NCI-H748 treated with DMSO at 0.1 percent for 48 hours (cell line): ENCODE results near the gene CERS3.
"Not testable (repeated sequence)": the region's sequence is repeated elsewhere in the genome, so short reads cannot be mapped to it uniquely, and the experiment has no call there.

ENCODE experiments used
- DNase-seq: peaks from one replicate; lab custom pipeline; 2025; lab: John Stamatoyannopoulos, UW

CERS3 gene

DNA sequence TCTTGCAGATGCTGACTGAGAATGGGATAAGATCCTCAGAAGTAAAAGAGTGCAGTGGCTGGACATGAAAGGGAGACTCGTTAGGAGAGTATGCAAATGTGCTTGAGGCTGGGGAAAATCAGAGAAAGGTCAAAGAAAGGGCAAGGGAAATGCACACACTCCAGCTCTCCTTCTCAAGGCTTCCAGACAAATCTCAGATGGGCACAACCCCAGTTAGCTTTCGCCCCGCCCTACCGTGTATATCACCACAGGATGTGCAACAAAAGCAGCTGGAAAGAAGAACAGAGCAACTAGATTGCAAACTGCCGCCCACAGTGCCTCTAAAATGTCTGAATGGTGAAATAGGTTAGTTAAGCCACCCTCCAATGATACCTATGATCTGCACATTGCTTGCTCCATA is 63.9 kb downstream of the CERS3 start:
- DNase-seq = no peak

DNA sequence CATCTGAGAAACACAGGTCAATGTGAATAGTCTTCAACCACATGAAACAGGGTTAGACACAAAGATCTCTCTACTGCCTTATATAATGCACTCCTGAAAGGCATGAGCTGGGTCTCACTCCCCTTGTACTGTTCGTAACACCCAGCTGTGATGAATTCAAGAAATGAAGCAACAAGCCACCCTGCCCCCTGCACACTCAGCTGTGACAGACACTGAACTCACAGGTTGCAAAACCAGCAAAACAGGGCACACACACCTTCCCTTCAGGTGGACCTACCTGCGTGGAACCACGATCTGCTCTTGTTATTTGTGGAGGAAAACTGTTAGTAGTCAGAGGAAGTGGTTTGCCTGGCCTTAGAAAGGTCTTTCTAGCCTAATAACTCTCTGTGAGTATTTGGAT is 64.5 kb downstream of the CERS3 start:
- DNase-seq = no peak

- no peak for DNase-seq
Observed at GRCh38 chr15:100463515-100463914, 65.2 kb downstream of the CERS3 start.

DNA sequence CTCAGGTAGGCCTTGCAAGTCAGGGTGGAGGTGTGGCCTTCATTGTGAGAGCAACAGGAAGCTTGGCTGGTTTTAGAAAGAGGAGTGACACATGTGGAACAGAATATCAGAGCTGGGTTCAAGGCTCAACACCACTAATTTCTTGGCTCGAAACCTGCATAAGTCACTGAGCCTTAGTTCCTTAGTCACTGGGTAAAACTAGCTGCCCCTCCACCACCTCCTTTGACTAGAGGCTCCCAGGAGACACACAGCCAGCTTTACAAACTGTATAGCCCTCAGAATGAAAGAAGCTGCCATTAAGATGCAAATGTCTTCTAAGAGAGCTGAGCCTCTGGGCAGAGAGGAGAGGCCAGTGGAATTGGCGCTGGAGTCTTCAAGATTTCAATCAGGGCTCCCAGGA is 67.7 kb downstream of the CERS3 start:
- DNase-seq = no peak

DNA sequence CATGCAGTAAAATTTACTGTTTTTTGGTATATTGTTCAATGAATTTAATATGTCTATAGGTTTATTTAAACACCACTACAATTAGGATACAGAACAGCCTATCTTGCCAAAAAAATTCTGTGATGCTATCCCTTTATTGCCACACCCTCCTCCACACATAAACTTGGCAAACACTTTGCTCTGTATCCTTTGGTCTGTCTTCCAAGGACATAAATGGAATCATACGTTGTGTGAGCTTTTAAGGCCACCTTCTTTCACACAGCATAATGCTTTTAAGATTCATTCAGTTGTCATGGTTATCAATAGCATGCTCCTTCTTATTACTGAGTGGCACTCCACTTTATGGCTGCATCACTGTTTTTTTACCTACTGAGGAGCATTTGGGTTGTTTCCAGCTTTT is 71.5 kb downstream of the CERS3 start:
- DNase-seq = no peak

GRCh38 chr15:100454148-100454547 is 74.6 kb downstream of the CERS3 start:
- DNase-seq = no peak

- DNase-seq = no peak
Observed at GRCh38 chr15:100448481-100448880, 80.3 kb downstream of the CERS3 start.

DNA sequence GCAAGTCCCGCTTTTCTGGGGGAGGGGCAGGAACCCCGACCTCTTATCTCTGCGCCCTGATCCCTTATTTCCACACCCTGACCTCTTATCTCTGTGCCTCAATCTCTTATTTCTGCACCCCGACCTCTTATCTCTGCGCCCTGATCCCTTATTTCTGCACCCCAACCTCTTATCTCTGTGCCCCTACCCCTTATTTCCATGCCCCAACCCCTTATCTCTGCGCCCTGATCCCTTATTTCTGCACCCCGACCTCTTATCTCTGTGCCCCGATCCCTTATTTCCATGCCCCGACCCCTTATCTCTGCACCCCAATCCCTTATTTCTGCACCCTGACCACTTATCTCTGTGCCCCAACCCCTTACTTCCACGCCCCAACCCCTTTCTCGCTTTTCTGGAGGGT is 87.7 kb downstream of the CERS3 start:
- DNase-seq = not testable (repeated sequence)

GRCh38 chr15:100439514-100439913 is 89.2 kb downstream of the CERS3 start:
- DNase-seq = no peak

DNA sequence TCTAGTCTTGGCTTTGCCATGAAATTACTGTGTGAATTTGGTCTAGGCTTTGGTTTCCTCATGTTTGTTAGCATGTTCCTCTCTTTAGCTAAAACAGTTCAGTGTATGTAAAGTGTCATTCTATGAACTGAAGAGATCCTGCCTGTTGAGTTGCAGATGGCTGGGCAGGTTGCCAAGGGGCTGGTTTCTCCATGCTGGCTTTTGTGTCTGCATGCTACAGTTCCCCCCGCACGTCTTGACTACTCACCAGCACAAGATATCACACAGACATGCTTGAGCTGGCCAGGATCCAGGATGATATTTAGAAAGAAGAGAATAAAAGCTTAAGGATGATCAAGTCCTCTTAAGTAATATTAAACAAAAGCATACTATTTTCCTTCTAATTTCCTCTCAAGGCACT is 90.2 kb downstream of the CERS3 start:
- DNase-seq = no peak

GRCh38 chr15:100437261-100437660 is 91.5 kb downstream of the CERS3 start:
- DNase-seq = no peak

- no peak for DNase-seq
Observed at GRCh38 chr15:100434561-100434960, 94.2 kb downstream of the CERS3 start.

- no peak for DNase-seq
Observed at GRCh38 chr15:100434038-100434437, 94.7 kb downstream of the CERS3 start.

DNA sequence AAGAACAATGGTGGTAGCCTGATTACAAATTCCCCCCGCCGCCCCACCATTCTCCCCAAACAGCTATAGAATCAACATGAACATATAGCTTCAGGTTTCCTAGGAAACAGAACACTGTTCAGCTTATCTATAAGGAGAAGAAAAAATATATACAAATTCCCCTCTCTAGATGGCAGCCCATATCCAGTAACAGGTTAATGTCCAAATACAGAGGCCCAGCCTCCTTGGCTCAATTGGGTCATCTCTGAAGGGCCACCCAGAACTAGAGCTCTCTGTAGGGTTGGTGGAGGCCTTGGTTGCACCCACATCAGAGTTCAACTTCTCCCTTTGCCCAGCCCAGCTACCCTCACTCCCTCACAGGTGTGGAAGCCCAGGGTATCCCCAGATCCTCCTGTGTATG is 95.4 kb downstream of the CERS3 start:
- DNase-seq = no peak

GRCh38 chr15:100430411-100430810 is 98.3 kb downstream of the CERS3 start:
- no peak for DNase-seq

GRCh38 chr15:100429116-100429728 is 99.5 kb downstream of the CERS3 start:
- no peak for DNase-seq

DNA sequence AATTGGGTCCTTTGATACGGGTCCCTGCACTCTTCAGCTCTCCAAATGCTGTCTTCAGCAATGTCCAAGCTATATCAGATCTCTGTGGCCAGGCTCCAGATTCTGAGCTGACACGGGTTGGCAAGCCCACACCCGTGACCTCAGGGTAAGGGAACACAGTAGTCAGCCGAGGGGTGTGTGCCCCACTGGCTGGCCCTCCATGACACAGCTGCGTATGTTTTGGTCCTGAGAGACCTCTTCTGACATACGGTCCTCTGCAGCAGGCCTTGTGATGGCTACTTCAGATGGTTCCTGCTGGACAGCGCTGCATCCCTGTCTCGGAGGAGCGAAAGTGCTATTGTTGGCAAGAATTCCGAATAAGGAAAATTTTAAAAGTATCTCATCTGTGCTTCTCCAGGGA is 101.8 kb downstream of the CERS3 start:
- DNase-seq = no peak

GRCh38 chr15:100405179-100405578 is 123.6 kb downstream of the CERS3 start:
- no peak for DNase-seq

- DNase-seq = no peak
Observed at GRCh38 chr15:100400996-100401395, 127.8 kb downstream of the CERS3 start.

DNA sequence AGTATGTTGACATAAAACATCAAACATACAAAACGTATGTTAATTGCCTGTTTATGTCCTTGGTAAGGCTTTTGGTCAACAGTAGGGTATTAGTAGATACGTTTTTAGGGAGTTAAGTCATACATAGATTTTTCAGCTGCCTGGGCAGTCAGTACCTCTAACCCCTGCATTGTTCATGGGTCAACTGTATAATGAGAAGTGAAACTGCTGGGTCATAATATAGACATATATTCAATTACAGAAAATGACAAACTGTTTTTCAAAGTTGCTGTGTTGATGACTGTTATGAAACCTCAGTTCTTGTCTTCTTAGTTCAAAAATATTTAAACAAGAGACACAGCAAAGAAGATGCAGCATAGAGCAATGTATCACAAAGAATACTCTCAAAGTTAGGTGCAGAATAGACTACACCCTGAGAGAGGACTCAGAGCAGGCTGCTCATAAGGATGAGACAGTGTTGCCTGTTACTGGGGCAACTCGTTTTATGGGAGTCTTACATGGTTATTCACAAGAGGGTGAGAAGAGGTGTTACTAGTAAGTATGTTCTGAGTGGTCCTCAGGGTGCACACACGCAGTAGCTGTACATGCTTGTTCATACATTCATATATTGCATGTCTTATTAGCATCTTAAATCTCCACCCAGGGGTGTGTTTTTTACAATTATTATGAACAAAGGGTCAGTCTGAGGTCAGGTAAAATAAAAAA is 133.9 kb downstream of the CERS3 start:
- no peak for DNase-seq

GRCh38 chr15:100393008-100393407 is 135.7 kb downstream of the CERS3 start:
- DNase-seq = no peak

DNA sequence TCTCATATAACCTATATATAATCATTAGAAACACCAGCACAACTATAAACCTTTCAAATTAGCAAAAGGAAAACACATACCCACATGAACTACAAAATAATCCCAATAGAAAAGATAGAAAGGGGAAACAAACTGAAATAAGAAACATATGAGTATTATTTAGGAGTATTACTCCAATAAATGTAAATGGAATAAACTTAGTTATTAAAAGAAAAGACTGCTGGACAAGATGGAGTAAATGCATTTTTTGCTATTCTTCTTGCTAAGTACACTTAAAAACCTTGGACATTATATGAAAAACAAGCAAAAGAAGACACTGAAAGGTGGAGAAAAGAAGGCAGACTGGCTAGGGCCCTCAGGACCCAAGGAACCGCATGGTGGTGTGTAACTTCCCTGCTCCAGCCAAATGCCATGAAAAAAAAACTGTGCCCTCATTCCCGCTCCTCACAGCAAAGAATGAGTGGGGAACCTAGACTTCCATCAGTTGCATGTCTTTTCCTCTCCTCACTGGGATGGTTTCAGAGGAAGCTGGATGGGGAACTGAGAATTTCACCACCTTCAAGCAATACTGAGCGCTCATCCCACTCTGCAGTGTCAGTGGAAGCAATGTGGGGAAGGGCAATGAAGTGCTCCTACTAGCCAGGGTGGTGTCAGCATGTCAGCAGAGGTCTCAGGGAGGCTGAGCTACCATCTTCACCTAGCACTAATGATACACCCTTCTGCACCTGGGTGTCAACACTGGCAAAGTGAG is 143.3 kb downstream of the CERS3 start:
- no peak for DNase-seq

DNA sequence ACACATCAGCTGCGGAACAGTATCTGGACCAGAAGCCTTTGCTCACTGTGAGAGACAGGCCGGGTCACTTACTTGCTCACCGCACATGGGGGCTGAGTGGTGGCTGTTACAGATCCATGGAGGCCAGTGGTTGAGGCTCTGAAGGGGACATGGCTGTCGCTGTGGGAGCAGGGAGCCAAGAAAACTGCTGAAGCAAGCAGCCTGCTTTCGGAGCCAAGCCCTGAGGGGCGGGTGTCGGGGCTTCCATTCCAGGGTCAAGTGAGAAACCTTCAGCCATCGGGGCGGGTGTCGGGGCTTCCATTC is 144.7 kb downstream of the CERS3 start:
- DNase-seq = no peak
